Measurements from ENCODE around the gene CELA2B. TPM values are rescaled to one million over a fixed set of nuclear protein-coding genes. Genes with fewer than 3 reads are reported as not detected.

Gene CELA2B
- total RNA-seq, 4 donors from 2014 or later: not detected

DNA sequence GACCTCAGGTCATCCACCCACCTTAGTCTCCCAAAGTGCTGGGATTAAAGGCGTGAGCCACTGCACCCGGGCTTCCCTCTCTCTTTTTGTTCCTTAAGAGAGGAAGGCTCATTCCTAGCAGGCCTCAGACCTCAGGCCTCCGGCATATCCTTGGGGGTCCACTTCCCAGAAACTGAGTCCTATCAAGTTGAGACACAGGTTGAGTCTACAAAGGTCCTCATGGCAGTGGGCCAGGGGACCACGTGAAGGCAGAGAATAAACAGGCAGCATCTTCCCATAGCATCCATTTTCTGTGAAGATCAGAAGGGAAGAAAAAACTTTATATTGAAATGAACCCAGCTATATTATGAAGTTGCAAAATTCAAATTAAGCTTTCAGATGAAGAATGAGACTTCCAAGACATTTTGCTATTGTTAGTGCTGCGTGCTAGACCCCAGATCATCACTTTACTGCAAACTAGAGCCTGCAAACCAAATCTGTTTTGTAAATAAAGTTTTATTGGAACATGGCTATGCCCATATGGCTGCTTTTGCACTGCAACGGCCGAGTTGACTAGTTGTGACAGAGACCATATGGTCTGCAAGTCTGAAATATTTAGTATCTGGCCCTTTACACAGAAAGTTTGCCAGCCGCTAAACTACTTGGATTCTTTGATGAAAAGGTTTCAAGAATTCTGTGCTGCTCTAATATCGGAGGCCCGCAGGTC lies 22.9 kb upstream of the CELA2B start:
- Histone ChIP-seq H3K4me3 (no peak overlapping the region), H3K9me3 (no peaks in the 10 kb centered on the region), H3K27me3 (peaks cover 3% of the 10 kb centered on the region), H3K36me3 (no peaks in the 10 kb centered on the region), H3K4me1 (no peaks in the 10 kb centered on the region), H3K27ac (no peak overlapping the region)
- TF ChIP-seq EP300 (IDR thresholded peaks at IDR 0.05) (no peak), POLR2A (IDR thresholded peaks at IDR 0.05) (no peak), POLR2AphosphoS5 (IDR thresholded peaks at IDR 0.05) (no peak)
- TF ChIP-seq, protein P1, sequence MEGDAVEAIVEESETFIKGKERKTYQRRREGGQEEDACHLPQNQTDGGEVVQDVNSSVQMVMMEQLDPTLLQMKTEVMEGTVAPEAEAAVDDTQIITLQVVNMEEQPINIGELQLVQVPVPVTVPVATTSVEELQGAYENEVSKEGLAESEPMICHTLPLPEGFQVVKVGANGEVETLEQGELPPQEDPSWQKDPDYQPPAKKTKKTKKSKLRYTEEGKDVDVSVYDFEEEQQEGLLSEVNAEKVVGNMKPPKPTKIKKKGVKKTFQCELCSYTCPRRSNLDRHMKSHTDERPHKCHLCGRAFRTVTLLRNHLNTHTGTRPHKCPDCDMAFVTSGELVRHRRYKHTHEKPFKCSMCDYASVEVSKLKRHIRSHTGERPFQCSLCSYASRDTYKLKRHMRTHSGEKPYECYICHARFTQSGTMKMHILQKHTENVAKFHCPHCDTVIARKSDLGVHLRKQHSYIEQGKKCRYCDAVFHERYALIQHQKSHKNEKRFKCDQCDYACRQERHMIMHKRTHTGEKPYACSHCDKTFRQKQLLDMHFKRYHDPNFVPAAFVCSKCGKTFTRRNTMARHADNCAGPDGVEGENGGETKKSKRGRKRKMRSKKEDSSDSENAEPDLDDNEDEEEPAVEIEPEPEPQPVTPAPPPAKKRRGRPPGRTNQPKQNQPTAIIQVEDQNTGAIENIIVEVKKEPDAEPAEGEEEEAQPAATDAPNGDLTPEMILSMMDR (IDR thresholded peaks at IDR 0.05): no peak
- 81% methylated on average over 10 of the region's 10 CpGs for WGBS
- DNase-seq (ENCODE audit: low spot score in 2 of 2): no peak

DNA sequence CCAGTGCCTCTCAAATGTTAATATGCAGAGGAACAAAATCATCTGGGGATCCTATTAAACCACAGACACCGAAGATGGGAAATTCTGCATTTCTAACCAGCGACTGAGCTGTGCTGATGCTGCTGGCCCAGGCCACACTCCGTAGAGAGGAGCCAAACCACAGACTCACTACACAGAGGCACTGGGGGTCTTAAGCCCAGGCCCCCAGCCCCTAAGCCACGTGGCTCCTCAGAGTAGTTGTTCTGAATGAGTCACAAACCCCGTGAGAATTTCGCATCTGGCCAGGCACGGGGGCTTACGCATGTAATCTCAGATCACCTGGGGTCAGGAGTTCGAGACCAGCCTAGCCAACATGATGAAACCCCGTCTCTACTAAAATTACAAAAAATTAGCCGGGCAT lies 22.2 kb upstream of the CELA2B start:
- Histone ChIP-seq H3K9me3 (no peaks in the 10 kb centered on the region), H3K27me3 (peaks cover 3% of the 10 kb centered on the region), H3K27ac (no peak overlapping the region), H3K36me3 (no peaks in the 10 kb centered on the region), H3K4me1 (no peaks in the 10 kb centered on the region), H3K4me3 (no peak overlapping the region)
- TF ChIP-seq POLR2AphosphoS5 (IDR thresholded peaks at IDR 0.05) (no peak), EP300 (IDR thresholded peaks at IDR 0.05) (no peak), POLR2A (IDR thresholded peaks at IDR 0.05) (no peak)
- TF ChIP-seq, protein P1 (IDR thresholded peaks at IDR 0.05): no peak
- no peak for DNase-seq (ENCODE audit: low spot score in 2 of 2)
- WGBS: 81% methylated on average over 11 of the region's 11 CpGs

- DNase-seq (ENCODE audit: low spot score in 2 of 2): no peak
- Histone ChIP-seq H3K27me3 (peaks cover 3% of the 10 kb centered on the region), H3K36me3 (no peaks in the 10 kb centered on the region), H3K27ac (no peak overlapping the region), H3K4me3 (no peak overlapping the region), H3K4me1 (no peaks in the 10 kb centered on the region), H3K9me3 (no peaks in the 10 kb centered on the region)
- no peak for TF ChIP-seq EP300 (IDR thresholded peaks at IDR 0.05)
- TF ChIP-seq, protein P1 (IDR thresholded peaks at IDR 0.05): no peak
- TF ChIP-seq POLR2AphosphoS5 (IDR thresholded peaks at IDR 0.05): no peak
- WGBS: 82% methylated on average over 3 of the region's 3 CpGs
These were observed 21.6 kb upstream of the CELA2B start for GRCh38 chr1:15454256-15454655.

- no peak for TF ChIP-seq POLR2A (IDR thresholded peaks at IDR 0.05)
- TF ChIP-seq POLR2AphosphoS5 (IDR thresholded peaks at IDR 0.05): no peak
- TF ChIP-seq, protein P1 (IDR thresholded peaks at IDR 0.05): no peak
- TF ChIP-seq EP300 (IDR thresholded peaks at IDR 0.05): no peak
- Histone ChIP-seq H3K27me3 (peaks cover 3% of the 10 kb centered on the region), H3K4me3 (no peak overlapping the region), H3K27ac (no peak overlapping the region), H3K4me1 (peaks cover 5% of the 10 kb centered on the region), H3K9me3 (no peaks in the 10 kb centered on the region), H3K36me3 (no peaks in the 10 kb centered on the region)
- 83% methylated on average over 6 of the region's 6 CpGs for WGBS
- no peak for DNase-seq (ENCODE audit: low spot score in 2 of 2)
These were observed 20.4 kb upstream of the CELA2B start for GRCh38 chr1:15455522-15455921.

DNA sequence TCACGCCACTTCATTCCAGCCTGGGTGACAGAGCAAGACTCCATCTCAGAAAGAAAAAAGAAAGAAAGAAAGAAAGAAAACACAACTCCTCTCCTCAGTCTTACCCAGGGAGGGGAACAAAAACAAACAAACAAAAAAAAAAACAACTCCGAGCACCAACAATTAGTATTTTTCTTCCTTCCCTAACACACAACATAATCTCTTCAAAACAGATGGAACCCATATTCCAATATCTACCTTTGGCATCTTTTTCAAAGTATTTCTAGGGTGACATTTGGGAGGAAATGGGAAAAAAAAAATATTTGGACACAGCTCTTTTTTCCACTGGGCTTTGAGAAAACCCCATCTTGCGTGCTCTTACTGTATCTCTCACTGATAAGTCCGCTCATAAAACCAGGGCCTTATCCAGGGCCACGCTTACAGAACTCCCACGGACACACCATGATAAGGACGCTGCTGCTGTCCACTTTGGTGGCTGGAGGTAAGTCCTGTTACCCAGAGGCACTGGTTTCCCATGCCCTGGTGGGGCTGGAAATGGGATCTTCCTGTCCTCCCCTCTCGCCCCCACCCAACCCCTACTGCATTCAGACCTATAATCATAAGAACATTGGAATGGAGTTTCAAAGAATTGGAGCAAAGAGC lies 19.5 kb upstream of the CELA2B start, which contains the start of gene CELA2A:
TSS of gene CELA2A (plus strand) at position 420 of the 642 bp plus-strand sequence. CDS start at position 442, 22 bp downstream.
- no peak for TF ChIP-seq POLR2AphosphoS5 (IDR thresholded peaks at IDR 0.05)
- no peak for TF ChIP-seq EP300 (IDR thresholded peaks at IDR 0.05)
- TF ChIP-seq, protein P1 (IDR thresholded peaks at IDR 0.05): no peak
- TF ChIP-seq POLR2A (IDR thresholded peaks at IDR 0.05): no peak
- 93% methylated on average over 8 of the region's 8 CpGs for WGBS
- H3K4me1 ChIP-seq: peaks cover 5% of the 10 kb centered on the region
- H3K4me3 ChIP-seq: no peak within 1 kb of the TSS
- peaks cover 1% of the 10 kb centered on the region for H3K27me3 ChIP-seq
- no peaks in the 10 kb centered on the region for H3K36me3 ChIP-seq
- no peak within 1 kb of the TSS for H3K27ac ChIP-seq
- no peaks in the 10 kb centered on the region for H3K9me3 ChIP-seq
- DNase-seq (ENCODE audit: low spot score in 2 of 2): no peak
